HL-60 (cell line): ENCODE measurements around the gene NEK5.

Experiments
- DNase-seq, 2 experiments: peaks; one replicate each; pipeline ENCODE4 v3.0.0-alpha.2; 2010 to 2020; ENCODE audit warnings: low read depth in 1 of 2, low spot score in 1 of 2
- H3K27ac ChIP-seq: fragments of 250-450 bp; sonication (Bioruptor Pico); replicated peaks from 2 replicates; pipeline ENCODE4 v1.5.1; 2020; ENCODE audit warnings: mild to moderate bottlenecking, moderate library complexity
- H3K27me3 ChIP-seq: fragments of 250-450 bp; sonication (Bioruptor Pico); 2 replicates; pipeline ENCODE4 v1.5.1; 2021; ENCODE audit warnings: mild to moderate bottlenecking, moderate library complexity; ENCODE audit not compliant: insufficient read depth, poor library complexity, severe bottlenecking
- H3K4me3 ChIP-seq: replicated peaks from 2 replicates; pipeline ENCODE4 v1.5.1; 2011; ENCODE audit warnings: mild to moderate bottlenecking, control low read depth, low read length; ENCODE audit not compliant: insufficient read depth
- GABPA ChIP-seq: IDR thresholded peaks from 2 replicates; pipeline ENCODE4 v1.6.1; 2012; ENCODE audit warnings: low read depth
- POLR2AphosphoS5 ChIP-seq: IDR thresholded peaks from 2 replicates; pipeline ENCODE4 v1.6.1; 2012; ENCODE audit warnings: low read depth
- SPI1 ChIP-seq: IDR thresholded peaks from 2 replicates; pipeline ENCODE4 v1.6.1; 2012; ENCODE audit warnings: low read depth, mild to moderate bottlenecking, borderline replicate concordance
- TF ChIP-seq, protein P1 (sequence below): IDR thresholded peaks from one replicate; pipeline ENCODE4 v1.5.1; 2011; ENCODE audit warnings: low read length, control low read depth, inconsistent platforms; ENCODE audit not compliant: insufficient read depth
- TF ChIP-seq, protein P2 (sequence below): IDR thresholded peaks from 2 replicates; pipeline ENCODE4 v1.6.1; 2012; ENCODE audit warnings: low read depth; ENCODE audit not compliant: insufficient replicate concordance

The NEK5 gene

DNA sequence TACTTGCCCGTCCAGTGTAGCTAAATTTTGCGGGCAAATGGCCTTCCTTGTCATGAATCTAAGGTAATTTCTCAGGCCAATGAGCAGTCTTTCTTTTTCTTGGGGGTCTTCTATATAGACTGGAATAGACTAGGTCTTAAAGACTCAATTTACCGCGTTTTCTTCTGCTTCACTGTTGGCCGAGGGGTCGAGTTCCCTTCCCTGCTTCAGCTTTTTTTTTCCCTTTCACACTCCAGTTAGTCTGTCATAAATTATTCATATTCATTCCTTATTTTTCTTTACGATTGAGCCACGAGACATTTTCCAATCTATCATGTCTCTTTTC lies 116.4 kb downstream of the NEK5 start:
- peak overlapping the region; percentile 71 for H3K27ac ChIP-seq
- peaks cover 40% of the 10 kb centered on the region for H3K27me3 ChIP-seq
- DNase-seq = no peak
- TF ChIP-seq, protein P1, sequence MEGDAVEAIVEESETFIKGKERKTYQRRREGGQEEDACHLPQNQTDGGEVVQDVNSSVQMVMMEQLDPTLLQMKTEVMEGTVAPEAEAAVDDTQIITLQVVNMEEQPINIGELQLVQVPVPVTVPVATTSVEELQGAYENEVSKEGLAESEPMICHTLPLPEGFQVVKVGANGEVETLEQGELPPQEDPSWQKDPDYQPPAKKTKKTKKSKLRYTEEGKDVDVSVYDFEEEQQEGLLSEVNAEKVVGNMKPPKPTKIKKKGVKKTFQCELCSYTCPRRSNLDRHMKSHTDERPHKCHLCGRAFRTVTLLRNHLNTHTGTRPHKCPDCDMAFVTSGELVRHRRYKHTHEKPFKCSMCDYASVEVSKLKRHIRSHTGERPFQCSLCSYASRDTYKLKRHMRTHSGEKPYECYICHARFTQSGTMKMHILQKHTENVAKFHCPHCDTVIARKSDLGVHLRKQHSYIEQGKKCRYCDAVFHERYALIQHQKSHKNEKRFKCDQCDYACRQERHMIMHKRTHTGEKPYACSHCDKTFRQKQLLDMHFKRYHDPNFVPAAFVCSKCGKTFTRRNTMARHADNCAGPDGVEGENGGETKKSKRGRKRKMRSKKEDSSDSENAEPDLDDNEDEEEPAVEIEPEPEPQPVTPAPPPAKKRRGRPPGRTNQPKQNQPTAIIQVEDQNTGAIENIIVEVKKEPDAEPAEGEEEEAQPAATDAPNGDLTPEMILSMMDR = no peak
- TF ChIP-seq POLR2AphosphoS5 = no peak
- TF ChIP-seq GABPA = no peak
- TF ChIP-seq, protein P2, sequence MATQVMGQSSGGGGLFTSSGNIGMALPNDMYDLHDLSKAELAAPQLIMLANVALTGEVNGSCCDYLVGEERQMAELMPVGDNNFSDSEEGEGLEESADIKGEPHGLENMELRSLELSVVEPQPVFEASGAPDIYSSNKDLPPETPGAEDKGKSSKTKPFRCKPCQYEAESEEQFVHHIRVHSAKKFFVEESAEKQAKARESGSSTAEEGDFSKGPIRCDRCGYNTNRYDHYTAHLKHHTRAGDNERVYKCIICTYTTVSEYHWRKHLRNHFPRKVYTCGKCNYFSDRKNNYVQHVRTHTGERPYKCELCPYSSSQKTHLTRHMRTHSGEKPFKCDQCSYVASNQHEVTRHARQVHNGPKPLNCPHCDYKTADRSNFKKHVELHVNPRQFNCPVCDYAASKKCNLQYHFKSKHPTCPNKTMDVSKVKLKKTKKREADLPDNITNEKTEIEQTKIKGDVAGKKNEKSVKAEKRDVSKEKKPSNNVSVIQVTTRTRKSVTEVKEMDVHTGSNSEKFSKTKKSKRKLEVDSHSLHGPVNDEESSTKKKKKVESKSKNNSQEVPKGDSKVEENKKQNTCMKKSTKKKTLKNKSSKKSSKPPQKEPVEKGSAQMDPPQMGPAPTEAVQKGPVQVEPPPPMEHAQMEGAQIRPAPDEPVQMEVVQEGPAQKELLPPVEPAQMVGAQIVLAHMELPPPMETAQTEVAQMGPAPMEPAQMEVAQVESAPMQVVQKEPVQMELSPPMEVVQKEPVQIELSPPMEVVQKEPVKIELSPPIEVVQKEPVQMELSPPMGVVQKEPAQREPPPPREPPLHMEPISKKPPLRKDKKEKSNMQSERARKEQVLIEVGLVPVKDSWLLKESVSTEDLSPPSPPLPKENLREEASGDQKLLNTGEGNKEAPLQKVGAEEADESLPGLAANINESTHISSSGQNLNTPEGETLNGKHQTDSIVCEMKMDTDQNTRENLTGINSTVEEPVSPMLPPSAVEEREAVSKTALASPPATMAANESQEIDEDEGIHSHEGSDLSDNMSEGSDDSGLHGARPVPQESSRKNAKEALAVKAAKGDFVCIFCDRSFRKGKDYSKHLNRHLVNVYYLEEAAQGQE = no peak
- TF ChIP-seq SPI1 = no peak
- peak overlapping the region; percentile 100 for H3K4me3 ChIP-seq

DNA sequence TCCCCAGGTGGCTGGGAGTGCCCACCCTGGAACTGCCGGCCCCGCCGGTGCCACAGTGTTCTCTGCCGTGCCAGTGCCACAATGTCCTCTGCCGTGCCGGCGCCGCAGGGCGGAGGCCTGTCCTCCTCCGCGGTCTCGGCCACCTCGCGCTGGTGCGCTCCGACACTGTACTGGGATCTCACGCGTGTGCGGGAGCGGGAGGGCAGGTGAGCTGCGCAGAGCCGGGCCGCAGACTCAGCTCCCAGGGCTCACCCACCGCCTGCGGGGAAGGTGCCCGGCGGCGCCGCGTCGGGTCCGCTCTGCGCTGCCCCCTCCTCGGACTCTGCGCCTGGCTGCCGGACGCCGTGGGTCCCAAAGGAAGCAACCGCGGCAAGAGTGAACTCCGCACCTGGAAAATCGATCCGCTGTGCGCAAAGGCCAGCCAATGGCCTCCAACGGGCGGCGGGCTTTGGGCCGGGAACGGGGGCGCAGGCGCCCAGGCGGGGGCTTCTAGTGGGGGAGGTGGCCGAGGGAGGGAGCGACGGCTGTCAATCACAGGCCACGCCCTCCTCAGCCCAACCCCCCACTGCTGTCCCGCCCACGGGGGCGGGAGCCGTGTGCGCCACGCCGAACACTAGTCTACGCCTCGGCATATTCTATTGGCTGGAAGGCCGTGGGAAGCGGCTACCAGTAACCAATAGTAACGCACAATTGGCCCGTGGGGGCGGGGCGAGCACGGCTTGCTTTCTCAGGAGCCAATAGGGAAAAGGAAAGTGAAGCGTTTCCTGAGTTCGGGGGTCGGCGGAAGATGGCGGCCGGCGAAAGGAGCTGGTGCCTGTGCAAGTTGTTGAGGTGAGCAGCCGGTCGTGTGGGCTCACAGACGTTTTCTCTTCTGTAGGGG lies 117.0 kb downstream of the NEK5 start, which contains the start of gene ALG11:
Gene ALG11 (plus strand): TSS at position 767 of the 880 bp plus-strand sequence. CDS start 21 bp downstream, at position 788.
- Histone ChIP-seq H3K27me3 (peaks cover 46% of the 10 kb centered on the region), H3K27ac (peak within 1 kb of the TSS; percentile 71), H3K4me3 (peak within 1 kb of the TSS; percentile 100)
- peak; percentile 83 to 100 for DNase-seq
- no peak for TF ChIP-seq GABPA
- peak; percentile 78; the same call in 1 of the 2 replicates for TF ChIP-seq POLR2AphosphoS5

DNA sequence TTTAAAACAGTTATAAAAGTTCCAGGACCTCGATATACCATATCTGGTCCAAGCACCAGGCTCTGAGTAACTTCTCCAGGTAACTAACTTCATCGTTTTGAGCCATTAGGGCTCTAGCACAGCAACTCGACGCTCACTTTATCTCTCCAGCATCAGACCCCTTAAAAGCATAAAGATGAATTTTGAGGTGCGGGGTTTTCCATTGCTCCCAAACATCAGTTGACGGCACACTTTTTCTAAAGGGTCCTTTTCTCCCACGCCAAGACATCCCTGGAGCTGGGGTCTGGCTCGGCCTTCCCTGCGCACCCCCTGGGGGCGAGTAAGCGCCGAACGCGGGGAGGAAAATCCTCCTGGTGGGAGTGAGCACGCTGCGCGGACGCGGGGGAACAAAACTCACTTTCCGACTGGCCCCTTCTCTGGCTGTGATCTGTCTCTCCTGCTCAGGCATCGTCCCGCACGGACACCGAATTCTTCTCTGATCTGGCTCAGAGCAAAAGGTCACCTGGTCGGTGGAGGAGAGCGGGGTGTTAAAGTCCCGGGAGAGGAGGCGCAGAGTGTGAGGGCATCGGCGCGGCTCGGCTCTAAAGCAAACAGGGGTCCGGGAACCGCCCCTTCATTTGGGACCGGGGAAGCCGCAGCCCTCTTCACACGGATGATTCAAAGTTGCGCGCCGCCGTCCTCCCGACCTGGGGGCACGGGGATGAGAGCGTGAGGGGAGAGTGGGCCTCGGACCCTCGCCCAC lies 117.8 kb downstream of the NEK5 start, which contains the start of gene ATP7B:
Gene ATP7B (minus strand): TSS at position 561 of the 742 bp plus-strand sequence. CDS start 113 bp downstream, at position 448.
- TF ChIP-seq, protein P2 = no peak
- no peak for TF ChIP-seq SPI1
- no peak for TF ChIP-seq POLR2AphosphoS5
- TF ChIP-seq, protein P1 = no peak
- no peak for TF ChIP-seq GABPA
- Histone ChIP-seq H3K27ac (peak within 1 kb of the TSS; percentile 71), H3K27me3 (peaks cover 52% of the 10 kb centered on the region), H3K4me3 (peak within 1 kb of the TSS; percentile 100)
- DNase-seq = no peak

DNA sequence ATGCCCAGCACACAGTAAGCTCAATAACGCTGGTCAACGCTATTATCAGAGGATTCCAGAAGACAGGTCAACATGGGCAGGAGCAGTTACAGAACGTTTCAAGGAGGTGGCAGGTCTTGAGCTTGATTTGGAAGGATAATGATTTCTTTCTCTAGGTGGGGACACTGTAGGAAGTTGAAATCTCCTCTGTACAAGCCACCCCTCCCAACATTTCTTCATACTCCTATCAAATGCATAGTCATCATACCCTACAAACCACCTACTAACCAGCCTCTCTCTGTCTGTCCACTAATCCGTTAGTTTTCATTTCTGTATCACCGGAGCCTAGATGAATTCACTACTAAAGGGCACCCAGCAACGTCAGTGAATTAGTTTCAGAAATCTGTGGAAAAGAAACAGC lies 118.9 kb downstream of the NEK5 start:
- Histone ChIP-seq H3K27me3 (peaks cover 57% of the 10 kb centered on the region), H3K4me3 (no peak overlapping the region), H3K27ac (no peak overlapping the region)
- TF ChIP-seq SPI1 = no peak
- TF ChIP-seq POLR2AphosphoS5 = no peak
- TF ChIP-seq, protein P1 = no peak
- no peak for TF ChIP-seq GABPA
- TF ChIP-seq, protein P2 = no peak
- DNase-seq = no peak
